H9 (cell line): ENCODE measurements around the gene FMN1. TPM values are rescaled to one million over a fixed set of nuclear protein-coding genes. Genes with fewer than 3 reads are reported as not detected.
A peak's percentile ranks its signal among the peaks of the same experiment; 100 is the strongest.

Source experiments
- DNase-seq: peaks from one replicate; pipeline ENCODE4 v3.0.0-alpha.2; 2017
- H2AFZ ChIP-seq: one replicate; pipeline ENCODE4 v1.6.1; 2013; ENCODE audit warnings: mild to moderate bottlenecking, low read length, control low read depth, moderate library complexity
- H2AK5ac ChIP-seq: 2 replicates; pipeline ENCODE4 v1.6.1; 2013; ENCODE audit warnings: low read length, control low read depth, mixed read lengths; ENCODE audit not compliant: insufficient read length
- H2BK120ac ChIP-seq: one replicate; pipeline ENCODE4 v1.6.1; 2013; ENCODE audit warnings: low read depth, mild to moderate bottlenecking, low read length, control low read depth, inconsistent platforms; ENCODE audit not compliant: poor library complexity, severe bottlenecking
- H2BK12ac ChIP-seq: 2 replicates; pipeline ENCODE4 v1.6.1; 2013; ENCODE audit warnings: low read length, control low read depth, mixed read lengths, low read depth; ENCODE audit not compliant: insufficient read length
- H2BK15ac ChIP-seq: 2 replicates; pipeline ENCODE4 v1.6.1; 2013; ENCODE audit warnings: low read depth, low read length, control low read depth
- H2BK20ac ChIP-seq: one replicate; pipeline ENCODE4 v1.6.1; 2013; ENCODE audit warnings: low read depth, mild to moderate bottlenecking, low read length, control low read depth, inconsistent platforms; ENCODE audit not compliant: poor library complexity, severe bottlenecking
- H2BK5ac ChIP-seq: 2 replicates; pipeline ENCODE4 v1.6.1; 2013; ENCODE audit warnings: low read length, control low read depth, mixed read lengths; ENCODE audit not compliant: insufficient read length
- H3K14ac ChIP-seq: 2 replicates; pipeline ENCODE4 v1.6.1; 2013; ENCODE audit warnings: low read length, control low read depth; ENCODE audit not compliant: insufficient read depth
- H3K18ac ChIP-seq: 2 replicates; pipeline ENCODE4 v1.6.1; 2013; ENCODE audit warnings: low read depth, mild to moderate bottlenecking, mixed read lengths, low read length, control low read depth; ENCODE audit not compliant: insufficient read length
- H3K23ac ChIP-seq: 2 replicates; pipeline ENCODE4 v1.6.1; 2013; ENCODE audit warnings: low read length, control low read depth, mixed read lengths, low read depth; ENCODE audit not compliant: insufficient read length
- H3K23me2 ChIP-seq: 2 replicates; pipeline ENCODE4 v1.6.1; 2013; ENCODE audit warnings: low read depth, mild to moderate bottlenecking, mixed read lengths, low read length, control low read depth; ENCODE audit not compliant: insufficient read length, poor library complexity, severe bottlenecking
- H3K27ac ChIP-seq: 2 replicates; pipeline ENCODE4 v1.5.1; 2013; ENCODE audit warnings: low read length, control low read depth, mixed read lengths, low read depth; ENCODE audit not compliant: insufficient read length
- H3K27me3 ChIP-seq: 2 replicates; pipeline ENCODE4 v1.6.1; 2013; ENCODE audit warnings: low read length, control low read depth, inconsistent platforms; ENCODE audit not compliant: insufficient read depth
- H3K4ac ChIP-seq: 2 replicates; pipeline ENCODE4 v1.6.1; 2013; ENCODE audit warnings: low read depth, mild to moderate bottlenecking, control low read depth, inconsistent platforms, low read length, moderate library complexity
- H3K4me1 ChIP-seq: 2 replicates; pipeline ENCODE4 v1.6.1; 2013; ENCODE audit warnings: low read length, control low read depth, inconsistent platforms; ENCODE audit not compliant: insufficient read depth
- H3K4me2 ChIP-seq: 2 replicates; pipeline ENCODE4 v1.6.1; 2013; ENCODE audit warnings: low read length, control low read depth, mixed read lengths; ENCODE audit not compliant: insufficient read length, insufficient read depth
- H3K56ac ChIP-seq: 2 replicates; pipeline ENCODE4 v1.6.1; 2013; ENCODE audit warnings: low read depth, mild to moderate bottlenecking, mixed read lengths, low read length, control low read depth; ENCODE audit not compliant: insufficient read length
- H3K79me1 ChIP-seq: 2 replicates; pipeline ENCODE4 v1.6.1; 2013; ENCODE audit warnings: low read depth, mild to moderate bottlenecking, moderate library complexity, low read length, control low read depth, inconsistent platforms; ENCODE audit not compliant: insufficient read depth, poor library complexity, severe bottlenecking
- H3K79me2 ChIP-seq: 2 replicates; pipeline ENCODE4 v1.6.1; 2013; ENCODE audit warnings: low read length, control low read depth, inconsistent platforms; ENCODE audit not compliant: insufficient read depth
- H3K9ac ChIP-seq: 2 replicates; pipeline ENCODE4 v1.6.1; 2013; ENCODE audit warnings: low read length, control low read depth, mixed read lengths; ENCODE audit not compliant: insufficient read length; ENCODE audit errors: extremely low read depth
- H3K9me3 ChIP-seq: one replicate; pipeline ENCODE4 v1.6.1; 2013; ENCODE audit warnings: low read depth, low read length, inconsistent platforms; ENCODE audit not compliant: control insufficient read depth
- H3T11ph ChIP-seq: one replicate; pipeline ENCODE4 v1.6.1; 2013; ENCODE audit warnings: mild to moderate bottlenecking, low read length, control low read depth, inconsistent platforms
- H4K20me1 ChIP-seq: one replicate; pipeline ENCODE4 v1.6.1; 2013; ENCODE audit not compliant: control insufficient read depth, insufficient read length, insufficient read depth
- H4K5ac ChIP-seq: 2 replicates; pipeline ENCODE4 v1.6.1; 2013; ENCODE audit warnings: low read depth, mild to moderate bottlenecking, mixed read lengths, low read length, control low read depth; ENCODE audit not compliant: insufficient read length
- H4K8ac ChIP-seq: replicated peaks from 2 replicates; pipeline ENCODE4 v1.6.1; 2013; ENCODE audit warnings: low read length, control low read depth, mixed read lengths, low read depth; ENCODE audit not compliant: insufficient read length
- H4K91ac ChIP-seq: 2 replicates; pipeline ENCODE4 v1.6.1; 2013; ENCODE audit warnings: low read depth, mild to moderate bottlenecking, moderate library complexity, mixed read lengths, low read length, control low read depth; ENCODE audit not compliant: insufficient read length
- H3K27ac Mint-ChIP-seq, 3 experiments: 2 replicates in 2 of 3; 3 replicates in 1 of 3; pipeline ENCODE4 v1.8.0; 2020 to 2021; ENCODE audit warnings: mixed read lengths in 3 of 3, mild to moderate bottlenecking in 1 of 3, moderate library complexity in 1 of 3
- H3K27me3 Mint-ChIP-seq: 2 replicates; pipeline ENCODE4 v1.8.0; 2021; ENCODE audit warnings: low read depth, mild to moderate bottlenecking, moderate library complexity, mixed read lengths
- H3K36me3 Mint-ChIP-seq, 3 experiments: 2 replicates in 2 of 3; 3 replicates in 1 of 3; pipeline ENCODE4 v1.8.0; 2020 to 2021; ENCODE audit warnings: low read depth in 3 of 3, mixed read lengths in 3 of 3; ENCODE audit not compliant: insufficient read depth in 1 of 3
- H3K4me1 Mint-ChIP-seq, 2 experiments: 2 replicates each; pipeline ENCODE4 v1.8.0; 2020; ENCODE audit warnings: mixed read lengths in 2 of 2
- H3K4me3 Mint-ChIP-seq, 2 experiments: 2 replicates in 1 of 2; 3 replicates in 1 of 2; pipeline ENCODE4 v1.8.0; 2020 to 2021; ENCODE audit warnings: mild to moderate bottlenecking in 2 of 2, mixed read lengths in 2 of 2, moderate library complexity in 1 of 2
- H3K9me3 Mint-ChIP-seq, 2 experiments: 2 replicates in 1 of 2; 3 replicates in 1 of 2; pipeline ENCODE4 v1.8.0; 2020; ENCODE audit warnings: mild to moderate bottlenecking in 2 of 2, mixed read lengths in 2 of 2, moderate library complexity in 1 of 2
- CTCF ChIP-seq: fragments of 200-600 bp; sonication (generic); conservative IDR thresholded peaks from 3 replicates; pipeline ENCODE4 v1.8.0; 2021; ENCODE audit warnings: antibody characterized with exemption, mild to moderate bottlenecking
- WGBS: extraction: QIAGEN DNeasy Blood & Tissue Kit; methylation state at CpG from one replicate; pipeline ENCODE4 v1.1.7; 2013; ENCODE audit warnings: missing lambda C conversion rate, low lambda C conversion rate, mixed read lengths; ENCODE audit not compliant: insufficient read length; ENCODE audit errors: extremely low coverage; 5-methylcytosine and 5-hydroxymethylcytosine counted together
- total RNA-seq: library from RNA; stranded (reverse); gene quantifications from 2 replicates; pipeline ENCODE4 v1.2.1, GENCODE V29; 2021

The FMN1 gene
- total RNA-seq, 1 experiment from 2014 or later, result 1.9 TPM

- Mint-ChIP-seq H3K4me3 (no peak overlapping the region), H3K27me3 (no peaks in the 10 kb centered on the region), H3K9me3 (no peaks in the 10 kb centered on the region; a peak in 1 of 5 replicates), H3K4me1 (peaks cover 13 to 15% of the 10 kb centered on the region in 2 experiments), H3K27ac (peak overlapping the region in 1 of 3 experiments; percentile 44; a peak in 2 of 7 replicates), H3K36me3 (no peaks in the 10 kb centered on the region)
- no peaks in the 10 kb centered on the region for H3K79me1 ChIP-seq
- H2BK120ac ChIP-seq, result no peak overlapping the region
- H3K27me3 ChIP-seq, result no peaks in the 10 kb centered on the region
- no peak overlapping the region for H2BK12ac ChIP-seq
- no peak overlapping the region for H2AFZ ChIP-seq
- no peaks in the 10 kb centered on the region for H3K23me2 ChIP-seq
- H4K20me1 ChIP-seq, result no peaks in the 10 kb centered on the region
- no peak overlapping the region for H3K27ac ChIP-seq
- no peak overlapping the region for H3K4me2 ChIP-seq
- no peak overlapping the region for H3K14ac ChIP-seq
- no peak overlapping the region for H4K8ac ChIP-seq
- H2BK5ac ChIP-seq, result no peak overlapping the region
- H3K79me2 ChIP-seq, result no peaks in the 10 kb centered on the region
- no peaks in the 10 kb centered on the region; the same call in 1 of the 2 replicates for H3K4me1 ChIP-seq
- peak; percentile 40 for DNase-seq
- H2AK5ac ChIP-seq, result no peak overlapping the region
- peak overlapping the region; percentile 86; the same call in 1 of the 2 replicates for H2BK15ac ChIP-seq
- H3K4ac ChIP-seq, result no peak overlapping the region
- no peak overlapping the region for H3T11ph ChIP-seq
- H4K5ac ChIP-seq, result no peak overlapping the region
- no peak overlapping the region for H3K23ac ChIP-seq
- no peaks in the 10 kb centered on the region for H3K9me3 ChIP-seq
- no peak; the same call in 2 of the 3 replicates for TF ChIP-seq CTCF
- no peak overlapping the region for H3K56ac ChIP-seq
- no peak overlapping the region for H4K91ac ChIP-seq
- H2BK20ac ChIP-seq, result no peak overlapping the region
- no peak overlapping the region for H3K18ac ChIP-seq
- H3K9ac ChIP-seq, result no peak overlapping the region
- WGBS, result no CpG with 5 or more reads among the region's 14 CpGs
Measured at GRCh38 chr15:32861761-32862160, 332.8 kb downstream of the FMN1 start.
